Measurements from ENCODE around the gene HBM. TPM values are rescaled to one million over a fixed set of nuclear protein-coding genes. Genes with fewer than 3 reads are reported as not detected.
"Not testable (repeated sequence)": the region's sequence is repeated elsewhere in the genome, so short reads cannot be mapped to it uniquely, and the experiment has no call there.

HBM gene
- total RNA-seq, 2 experiments from 2014 or later = not detected

- H3K4me3 Mint-ChIP-seq; H3K9me3 Mint-ChIP-seq; POLR2A ChIA-PET; H3K4me1 Mint-ChIP-seq; H3K36me3 Mint-ChIP-seq (ENCODE audit: low read depth); CTCF ChIA-PET; DNase-seq; H3K27ac Mint-ChIP-seq: not testable (repeated sequence)
- peaks cover 36% of the 10 kb centered on the region for H3K27me3 Mint-ChIP-seq
Measured at GRCh38 chr16:153129-153521, 12.7 kb upstream of the HBM start.

GRCh38 chr16:153550-154216 lies 12.1 kb upstream of the HBM start:
- DNase-seq; H3K9me3 Mint-ChIP-seq; POLR2A ChIA-PET; H3K4me3 Mint-ChIP-seq; H3K4me1 Mint-ChIP-seq; H3K27ac Mint-ChIP-seq; CTCF ChIA-PET; H3K36me3 Mint-ChIP-seq (ENCODE audit: low read depth): not testable (repeated sequence)
- H3K27me3 Mint-ChIP-seq = peaks cover 35% of the 10 kb centered on the region

- peaks cover 7% of the 10 kb centered on the region for H3K4me1 Mint-ChIP-seq
- peaks cover 35% of the 10 kb centered on the region for H3K27me3 Mint-ChIP-seq
- CTCF ChIA-PET = interaction anchor here (1.4 kb wide), 1 partner anchor 57 kb away, joined by 3 read pairs; no protein-coding TSS in a partner anchor
- H3K27ac Mint-ChIP-seq = no peak overlapping the region
- no peak for DNase-seq
- peak overlapping the region; percentile 32 for H3K4me3 Mint-ChIP-seq
- H3K9me3 Mint-ChIP-seq = no peaks in the 10 kb centered on the region
- no peaks in the 10 kb centered on the region for H3K36me3 Mint-ChIP-seq (ENCODE audit: low read depth)
- POLR2A ChIA-PET = no interaction called here
Measured at GRCh38 chr16:154217-155030, 11.4 kb upstream of the HBM start.

- H3K27me3 Mint-ChIP-seq = peaks cover 36% of the 10 kb centered on the region
- ChIA-PET POLR2A (no interaction called here), CTCF (interaction anchor here (1.4 kb wide), 1 partner anchor 58 kb away, joined by 3 read pairs; no protein-coding TSS in a partner anchor)
- peak overlapping the region; percentile 30 for H3K4me3 Mint-ChIP-seq
- H3K27ac Mint-ChIP-seq = no peak overlapping the region
- peaks cover 7% of the 10 kb centered on the region for H3K4me1 Mint-ChIP-seq
- H3K36me3 Mint-ChIP-seq (ENCODE audit: low read depth) = no peaks in the 10 kb centered on the region
- no peaks in the 10 kb centered on the region for H3K9me3 Mint-ChIP-seq
- DNase-seq = no peak
Measured at GRCh38 chr16:155031-155398, 10.8 kb upstream of the HBM start.

GRCh38 chr16:159136-159849 lies 6.5 kb upstream of the HBM start:
- H3K27ac Mint-ChIP-seq = no peak overlapping the region
- CTCF ChIA-PET = no interaction called here
- H3K4me3 Mint-ChIP-seq = no peak overlapping the region
- H3K9me3 Mint-ChIP-seq = no peaks in the 10 kb centered on the region
- peaks cover 26% of the 10 kb centered on the region for H3K27me3 Mint-ChIP-seq
- no peaks in the 10 kb centered on the region for H3K36me3 Mint-ChIP-seq (ENCODE audit: low read depth)
- POLR2A ChIA-PET = no interaction called here
- peaks cover 5% of the 10 kb centered on the region for H3K4me1 Mint-ChIP-seq
- no peak for DNase-seq

GRCh38 chr16:160242-160641 lies 5.5 kb upstream of the HBM start:
- H3K36me3 Mint-ChIP-seq (ENCODE audit: low read depth); POLR2A ChIA-PET; H3K9me3 Mint-ChIP-seq; H3K4me1 Mint-ChIP-seq; DNase-seq; CTCF ChIA-PET; H3K27ac Mint-ChIP-seq; H3K4me3 Mint-ChIP-seq: not testable (repeated sequence)
- H3K27me3 Mint-ChIP-seq = peaks cover 21% of the 10 kb centered on the region

GRCh38 chr16:160691-161190 lies 5.0 kb upstream of the HBM start:
- peaks cover 2% of the 10 kb centered on the region for H3K4me1 Mint-ChIP-seq
- DNase-seq = no peak
- H3K27me3 Mint-ChIP-seq = peaks cover 22% of the 10 kb centered on the region
- H3K27ac Mint-ChIP-seq = no peak overlapping the region
- H3K36me3 Mint-ChIP-seq (ENCODE audit: low read depth) = no peaks in the 10 kb centered on the region
- POLR2A ChIA-PET = no interaction called here
- no peak overlapping the region for H3K4me3 Mint-ChIP-seq
- no peaks in the 10 kb centered on the region for H3K9me3 Mint-ChIP-seq
- CTCF ChIA-PET = no interaction called here

GRCh38 chr16:162271-162991 lies 3.3 kb upstream of the HBM start:
- H3K4me3 Mint-ChIP-seq = no peak overlapping the region
- DNase-seq = no peak
- ChIA-PET CTCF (no interaction called here), POLR2A (interaction anchor here (1.3 kb wide), 1 partner anchor 73 kb away, joined by 3 read pairs; no protein-coding TSS in a partner anchor)
- H3K27me3 Mint-ChIP-seq = peaks cover 30% of the 10 kb centered on the region
- H3K36me3 Mint-ChIP-seq (ENCODE audit: low read depth) = no peaks in the 10 kb centered on the region
- H3K27ac Mint-ChIP-seq = no peak overlapping the region
- no peaks in the 10 kb centered on the region for H3K9me3 Mint-ChIP-seq
- peaks cover 5% of the 10 kb centered on the region for H3K4me1 Mint-ChIP-seq

- H3K27ac Mint-ChIP-seq; DNase-seq; POLR2A ChIA-PET; CTCF ChIA-PET; H3K9me3 Mint-ChIP-seq; H3K4me3 Mint-ChIP-seq; H3K4me1 Mint-ChIP-seq; H3K36me3 Mint-ChIP-seq (ENCODE audit: low read depth): not testable (repeated sequence)
- peaks cover 31% of the 10 kb centered on the region for H3K27me3 Mint-ChIP-seq
Measured at GRCh38 chr16:163139-163538, 2.6 kb upstream of the HBM start.

- POLR2A ChIA-PET; H3K4me3 Mint-ChIP-seq; H3K4me1 Mint-ChIP-seq; H3K27ac Mint-ChIP-seq; H3K36me3 Mint-ChIP-seq (ENCODE audit: low read depth); DNase-seq; H3K9me3 Mint-ChIP-seq; CTCF ChIA-PET: not testable (repeated sequence)
- H3K27me3 Mint-ChIP-seq = peaks cover 34% of the 10 kb centered on the region
Measured at GRCh38 chr16:163696-164095, 2.1 kb upstream of the HBM start.

GRCh38 chr16:164134-164823 lies 1.5 kb upstream of the HBM start:
- H3K4me1 Mint-ChIP-seq; H3K4me3 Mint-ChIP-seq; CTCF ChIA-PET; DNase-seq; H3K27ac Mint-ChIP-seq; POLR2A ChIA-PET; H3K36me3 Mint-ChIP-seq (ENCODE audit: low read depth); H3K9me3 Mint-ChIP-seq: not testable (repeated sequence)
- peaks cover 37% of the 10 kb centered on the region for H3K27me3 Mint-ChIP-seq

- CTCF ChIA-PET = no interaction called here
- peaks cover 8% of the 10 kb centered on the region for H3K4me1 Mint-ChIP-seq
- no peak overlapping the region for H3K4me3 Mint-ChIP-seq
- H3K36me3 Mint-ChIP-seq (ENCODE audit: low read depth) = no peaks in the 10 kb centered on the region
- H3K9me3 Mint-ChIP-seq = no peaks in the 10 kb centered on the region
- POLR2A ChIA-PET = no interaction called here
- H3K27ac Mint-ChIP-seq = no peak overlapping the region
- DNase-seq = no peak
- H3K27me3 Mint-ChIP-seq = peaks cover 40% of the 10 kb centered on the region
Measured at GRCh38 chr16:164827-165538, 795 bp upstream of the HBM start.

All from activated CD4-positive, alpha-beta memory T cell treated with anti-CD3 and anti-CD28 coated beads, Interleukin-2, amount 10 ng/mL, durations not matched to agents 7 days and 5 days (primary cell).